H9 (cell line): Measurements from ENCODE around the gene ARF1. TPM values are rescaled to one million over a fixed set of nuclear protein-coding genes. Genes with fewer than 3 reads are reported as not detected.

ENCODE experiments used
- DNase-seq: peaks from one replicate; pipeline ENCODE4 v3.0.0-alpha.2; 2017
- H2AFZ ChIP-seq: one replicate; pipeline ENCODE4 v1.6.1; 2013; ENCODE audit warnings: mild to moderate bottlenecking, low read length, control low read depth, moderate library complexity
- H2AK5ac ChIP-seq: 2 replicates; pipeline ENCODE4 v1.6.1; 2013; ENCODE audit warnings: low read length, control low read depth, mixed read lengths; ENCODE audit not compliant: insufficient read length
- H2BK120ac ChIP-seq: one replicate; pipeline ENCODE4 v1.6.1; 2013; ENCODE audit warnings: low read depth, mild to moderate bottlenecking, low read length, control low read depth, inconsistent platforms; ENCODE audit not compliant: poor library complexity, severe bottlenecking
- H2BK12ac ChIP-seq: 2 replicates; pipeline ENCODE4 v1.6.1; 2013; ENCODE audit warnings: low read length, control low read depth, mixed read lengths, low read depth; ENCODE audit not compliant: insufficient read length
- H2BK15ac ChIP-seq: 2 replicates; pipeline ENCODE4 v1.6.1; 2013; ENCODE audit warnings: low read depth, low read length, control low read depth
- H2BK20ac ChIP-seq: one replicate; pipeline ENCODE4 v1.6.1; 2013; ENCODE audit warnings: low read depth, mild to moderate bottlenecking, low read length, control low read depth, inconsistent platforms; ENCODE audit not compliant: poor library complexity, severe bottlenecking
- H2BK5ac ChIP-seq: 2 replicates; pipeline ENCODE4 v1.6.1; 2013; ENCODE audit warnings: low read length, control low read depth, mixed read lengths; ENCODE audit not compliant: insufficient read length
- H3K14ac ChIP-seq: 2 replicates; pipeline ENCODE4 v1.6.1; 2013; ENCODE audit warnings: low read length, control low read depth; ENCODE audit not compliant: insufficient read depth
- H3K18ac ChIP-seq: 2 replicates; pipeline ENCODE4 v1.6.1; 2013; ENCODE audit warnings: low read depth, mild to moderate bottlenecking, mixed read lengths, low read length, control low read depth; ENCODE audit not compliant: insufficient read length
- H3K23ac ChIP-seq: 2 replicates; pipeline ENCODE4 v1.6.1; 2013; ENCODE audit warnings: low read length, control low read depth, mixed read lengths, low read depth; ENCODE audit not compliant: insufficient read length
- H3K23me2 ChIP-seq: 2 replicates; pipeline ENCODE4 v1.6.1; 2013; ENCODE audit warnings: low read depth, mild to moderate bottlenecking, mixed read lengths, low read length, control low read depth; ENCODE audit not compliant: insufficient read length, poor library complexity, severe bottlenecking
- H3K27ac ChIP-seq: 2 replicates; pipeline ENCODE4 v1.5.1; 2013; ENCODE audit warnings: low read length, control low read depth, mixed read lengths, low read depth; ENCODE audit not compliant: insufficient read length
- H3K27me3 ChIP-seq: 2 replicates; pipeline ENCODE4 v1.6.1; 2013; ENCODE audit warnings: low read length, control low read depth, inconsistent platforms; ENCODE audit not compliant: insufficient read depth
- H3K4ac ChIP-seq: 2 replicates; pipeline ENCODE4 v1.6.1; 2013; ENCODE audit warnings: low read depth, mild to moderate bottlenecking, control low read depth, inconsistent platforms, low read length, moderate library complexity
- H3K4me1 ChIP-seq: 2 replicates; pipeline ENCODE4 v1.6.1; 2013; ENCODE audit warnings: low read length, control low read depth, inconsistent platforms; ENCODE audit not compliant: insufficient read depth
- H3K4me2 ChIP-seq: 2 replicates; pipeline ENCODE4 v1.6.1; 2013; ENCODE audit warnings: low read length, control low read depth, mixed read lengths; ENCODE audit not compliant: insufficient read length, insufficient read depth
- H3K56ac ChIP-seq: 2 replicates; pipeline ENCODE4 v1.6.1; 2013; ENCODE audit warnings: low read depth, mild to moderate bottlenecking, mixed read lengths, low read length, control low read depth; ENCODE audit not compliant: insufficient read length
- H3K79me1 ChIP-seq: 2 replicates; pipeline ENCODE4 v1.6.1; 2013; ENCODE audit warnings: low read depth, mild to moderate bottlenecking, moderate library complexity, low read length, control low read depth, inconsistent platforms; ENCODE audit not compliant: insufficient read depth, poor library complexity, severe bottlenecking
- H3K79me2 ChIP-seq: 2 replicates; pipeline ENCODE4 v1.6.1; 2013; ENCODE audit warnings: low read length, control low read depth, inconsistent platforms; ENCODE audit not compliant: insufficient read depth
- H3K9ac ChIP-seq: 2 replicates; pipeline ENCODE4 v1.6.1; 2013; ENCODE audit warnings: low read length, control low read depth, mixed read lengths; ENCODE audit not compliant: insufficient read length; ENCODE audit errors: extremely low read depth
- H3K9me3 ChIP-seq: one replicate; pipeline ENCODE4 v1.6.1; 2013; ENCODE audit warnings: low read depth, low read length, inconsistent platforms; ENCODE audit not compliant: control insufficient read depth
- H3T11ph ChIP-seq: one replicate; pipeline ENCODE4 v1.6.1; 2013; ENCODE audit warnings: mild to moderate bottlenecking, low read length, control low read depth, inconsistent platforms
- H4K20me1 ChIP-seq: one replicate; pipeline ENCODE4 v1.6.1; 2013; ENCODE audit not compliant: control insufficient read depth, insufficient read length, insufficient read depth
- H4K5ac ChIP-seq: 2 replicates; pipeline ENCODE4 v1.6.1; 2013; ENCODE audit warnings: low read depth, mild to moderate bottlenecking, mixed read lengths, low read length, control low read depth; ENCODE audit not compliant: insufficient read length
- H4K8ac ChIP-seq: replicated peaks from 2 replicates; pipeline ENCODE4 v1.6.1; 2013; ENCODE audit warnings: low read length, control low read depth, mixed read lengths, low read depth; ENCODE audit not compliant: insufficient read length
- H4K91ac ChIP-seq: 2 replicates; pipeline ENCODE4 v1.6.1; 2013; ENCODE audit warnings: low read depth, mild to moderate bottlenecking, moderate library complexity, mixed read lengths, low read length, control low read depth; ENCODE audit not compliant: insufficient read length
- H3K27ac Mint-ChIP-seq, 3 experiments: 2 replicates in 2 of 3; 3 replicates in 1 of 3; pipeline ENCODE4 v1.8.0; 2020 to 2021; ENCODE audit warnings: mixed read lengths in 3 of 3, mild to moderate bottlenecking in 1 of 3, moderate library complexity in 1 of 3
- H3K27me3 Mint-ChIP-seq: 2 replicates; pipeline ENCODE4 v1.8.0; 2021; ENCODE audit warnings: low read depth, mild to moderate bottlenecking, moderate library complexity, mixed read lengths
- H3K36me3 Mint-ChIP-seq, 3 experiments: 2 replicates in 2 of 3; 3 replicates in 1 of 3; pipeline ENCODE4 v1.8.0; 2020 to 2021; ENCODE audit warnings: low read depth in 3 of 3, mixed read lengths in 3 of 3; ENCODE audit not compliant: insufficient read depth in 1 of 3
- H3K4me1 Mint-ChIP-seq, 2 experiments: 2 replicates each; pipeline ENCODE4 v1.8.0; 2020; ENCODE audit warnings: mixed read lengths in 2 of 2
- H3K4me3 Mint-ChIP-seq, 2 experiments: 2 replicates in 1 of 2; 3 replicates in 1 of 2; pipeline ENCODE4 v1.8.0; 2020 to 2021; ENCODE audit warnings: mild to moderate bottlenecking in 2 of 2, mixed read lengths in 2 of 2, moderate library complexity in 1 of 2
- H3K9me3 Mint-ChIP-seq, 2 experiments: 2 replicates in 1 of 2; 3 replicates in 1 of 2; pipeline ENCODE4 v1.8.0; 2020; ENCODE audit warnings: mild to moderate bottlenecking in 2 of 2, mixed read lengths in 2 of 2, moderate library complexity in 1 of 2
- CTCF ChIP-seq: fragments of 200-600 bp; sonication (generic); conservative IDR thresholded peaks from 3 replicates; pipeline ENCODE4 v1.8.0; 2021; ENCODE audit warnings: antibody characterized with exemption, mild to moderate bottlenecking
- WGBS: extraction: QIAGEN DNeasy Blood & Tissue Kit; methylation state at CpG from one replicate; pipeline ENCODE4 v1.1.7; 2013; ENCODE audit warnings: missing lambda C conversion rate, low lambda C conversion rate, mixed read lengths; ENCODE audit not compliant: insufficient read length; ENCODE audit errors: extremely low coverage; 5-methylcytosine and 5-hydroxymethylcytosine counted together
- total RNA-seq: library from RNA; stranded (reverse); gene quantifications from 2 replicates; pipeline ENCODE4 v1.2.1, GENCODE V29; 2021

Gene ARF1
- total RNA-seq, 1 experiment from 2014 or later: 258 TPM

DNA sequence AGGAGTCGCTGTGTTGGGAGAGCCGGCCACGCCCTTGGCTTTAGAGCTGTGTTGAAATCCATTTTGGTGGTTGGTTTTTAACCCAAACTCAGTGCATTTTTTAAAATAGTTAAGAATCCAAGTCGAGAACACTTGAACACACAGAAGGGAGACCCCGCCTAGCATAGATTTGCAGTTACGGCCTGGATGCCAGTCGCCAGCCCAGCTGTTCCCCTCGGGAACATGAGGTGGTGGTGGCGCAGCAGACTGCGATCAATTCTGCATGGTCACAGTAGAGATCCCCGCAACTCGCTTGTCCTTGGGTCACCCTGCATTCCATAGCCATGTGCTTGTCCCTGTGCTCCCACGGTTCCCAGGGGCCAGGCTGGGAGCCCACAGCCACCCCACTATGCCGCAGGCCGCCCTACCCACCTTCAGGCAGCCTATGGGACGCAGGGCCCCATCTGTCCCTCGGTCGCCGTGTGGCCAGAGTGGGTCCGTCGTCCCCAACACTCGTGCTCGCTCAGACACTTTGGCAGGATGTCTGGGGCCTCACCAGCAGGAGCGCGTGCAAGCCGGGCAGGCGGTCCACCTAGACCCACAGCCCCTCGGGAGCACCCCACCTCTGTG is 15.9 kb downstream of the ARF1 start:
- WGBS: no CpG with 5 or more reads among the region's 28 CpGs

More for the DNA sequence above, 15.9 kb downstream of the ARF1 start:
- Histone ChIP-seq H3K4me2 (no peak overlapping the region), H3K9ac (no peak overlapping the region), H4K20me1 (no peaks in the 10 kb centered on the region), H3K23ac (no peak overlapping the region), H3K79me2 (peaks cover 23% of the 10 kb centered on the region), H3K27me3 (no peaks in the 10 kb centered on the region), H3K56ac (no peak overlapping the region), H2BK5ac (no peak overlapping the region), H2BK20ac (no peak overlapping the region), H2AK5ac (no peak overlapping the region), H3K4me1 (no peaks in the 10 kb centered on the region), H2BK15ac (no peak overlapping the region), H4K8ac (no peak overlapping the region), H2AFZ (no peak overlapping the region), H3K18ac (no peak overlapping the region), H3K9me3 (no peaks in the 10 kb centered on the region), H3K14ac (no peak overlapping the region), H2BK12ac (no peak overlapping the region), H3K79me1 (peaks cover 8% of the 10 kb centered on the region), H3K23me2 (peaks cover 5% of the 10 kb centered on the region), H3K27ac (no peak overlapping the region), H4K91ac (no peak overlapping the region), H4K5ac (no peak overlapping the region), H2BK120ac (no peak overlapping the region), H3T11ph (no peak overlapping the region), H3K4ac (no peak overlapping the region)
- peaks cover 34 to 70% (median 63%) of the 10 kb centered on the region in 3 experiments; a peak in 6 of 7 replicates for H3K36me3 Mint-ChIP-seq
- H3K27ac Mint-ChIP-seq: peak overlapping the region in 1 of 3 experiments; percentile 50; a peak in 1 of 7 replicates
- TF ChIP-seq CTCF: no peak
- peaks cover 8 to 16% of the 10 kb centered on the region in 2 experiments for H3K4me1 Mint-ChIP-seq
- no peak overlapping the region for H3K4me3 Mint-ChIP-seq
- peak; percentile 19 for DNase-seq
- peaks cover 2% of the 10 kb centered on the region; the same call in 1 of the 2 replicates for H3K27me3 Mint-ChIP-seq
- H3K9me3 Mint-ChIP-seq: peaks cover 8 to 11% of the 10 kb centered on the region in 2 experiments
